ENCODE results near the gene ST14.
A peak's percentile ranks its signal among the peaks of the same experiment; 100 is the strongest.

ST14 gene

DNA sequence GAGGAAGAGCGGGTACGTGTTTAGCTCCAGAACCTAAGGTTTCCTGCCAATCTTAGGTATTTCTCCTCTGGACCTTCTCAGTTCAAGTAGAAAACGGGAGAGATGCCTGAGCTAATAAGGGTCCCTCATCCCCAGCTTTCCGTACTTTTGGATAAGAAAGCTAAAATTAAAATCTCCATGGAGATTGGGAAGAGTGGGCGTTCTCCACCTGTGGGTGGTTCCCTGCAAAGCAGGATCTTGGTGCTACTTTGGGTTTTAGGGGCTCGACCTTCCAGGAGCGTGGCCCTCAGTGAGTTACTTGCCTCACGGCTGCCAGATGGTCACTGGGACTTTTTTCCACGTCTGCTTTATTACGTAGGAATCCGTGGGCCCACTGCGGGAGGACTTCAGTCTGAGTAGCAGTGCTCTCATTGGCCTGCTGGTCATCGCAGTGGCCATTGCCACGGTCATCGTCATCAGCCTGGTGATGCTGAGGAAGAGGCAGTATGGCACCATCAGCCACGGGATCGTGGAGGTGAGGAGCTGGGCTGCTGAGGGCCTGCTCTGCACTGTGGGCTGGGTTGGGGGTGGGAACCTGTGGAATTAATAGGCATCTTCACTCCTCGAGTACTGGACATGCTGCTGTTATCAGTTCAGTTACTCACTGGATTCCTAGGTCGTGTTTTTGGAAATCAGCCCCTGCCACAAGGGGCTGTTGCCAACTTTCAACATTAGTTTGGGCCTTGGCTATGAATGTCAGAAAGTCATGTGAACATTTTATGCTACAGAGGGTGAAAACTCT lies 17.8 kb upstream of the ST14 start:
- Histone ChIP-seq H3K4me3 (ENCODE audit: low read length) (no peak overlapping the region), H3K36me3 (ENCODE audit: insufficient read depth, low read depth, low read length) (peaks cover 83% of the 10 kb centered on the region), H3K9ac (ENCODE audit: low read depth, low read length) (no peak overlapping the region), H3K27me3 (ENCODE audit: insufficient read depth, low read length) (no peaks in the 10 kb centered on the region), H3K27ac (ENCODE audit: low read length) (no peak overlapping the region), H3K9me3 (ENCODE audit: insufficient read depth, low read depth, low read length) (no peaks in the 10 kb centered on the region), H3K4me1 (ENCODE audit: insufficient read depth, low read length) (peaks cover 11% of the 10 kb centered on the region; the same call in 1 of the 2 replicates)

- H3K27ac ChIP-seq (ENCODE audit: low read length) = no peak overlapping the region
- H3K4me3 ChIP-seq (ENCODE audit: low read length) = no peak overlapping the region
- H3K9me3 ChIP-seq (ENCODE audit: insufficient read depth, low read depth, low read length) = no peaks in the 10 kb centered on the region
- peaks cover 68% of the 10 kb centered on the region for H3K36me3 ChIP-seq (ENCODE audit: insufficient read depth, low read depth, low read length)
- no peaks in the 10 kb centered on the region for H3K27me3 ChIP-seq (ENCODE audit: insufficient read depth, low read length)
- no peak overlapping the region for H3K9ac ChIP-seq (ENCODE audit: low read depth, low read length)
- peaks cover 13% of the 10 kb centered on the region; the same call in 1 of the 2 replicates for H3K4me1 ChIP-seq (ENCODE audit: insufficient read depth, low read length)
Observed at GRCh38 chr11:130144141-130144540, 15.4 kb upstream of the ST14 start.

GRCh38 chr11:130144861-130145281 lies 14.7 kb upstream of the ST14 start:
- Histone ChIP-seq H3K4me3 (ENCODE audit: low read length) (no peak overlapping the region), H3K36me3 (ENCODE audit: insufficient read depth, low read depth, low read length) (peaks cover 61% of the 10 kb centered on the region), H3K9me3 (ENCODE audit: insufficient read depth, low read depth, low read length) (no peaks in the 10 kb centered on the region), H3K27ac (ENCODE audit: low read length) (no peak overlapping the region), H3K4me1 (ENCODE audit: insufficient read depth, low read length) (peaks cover 13% of the 10 kb centered on the region; the same call in 1 of the 2 replicates), H3K9ac (ENCODE audit: low read depth, low read length) (no peak overlapping the region), H3K27me3 (ENCODE audit: insufficient read depth, low read length) (no peaks in the 10 kb centered on the region)

DNA sequence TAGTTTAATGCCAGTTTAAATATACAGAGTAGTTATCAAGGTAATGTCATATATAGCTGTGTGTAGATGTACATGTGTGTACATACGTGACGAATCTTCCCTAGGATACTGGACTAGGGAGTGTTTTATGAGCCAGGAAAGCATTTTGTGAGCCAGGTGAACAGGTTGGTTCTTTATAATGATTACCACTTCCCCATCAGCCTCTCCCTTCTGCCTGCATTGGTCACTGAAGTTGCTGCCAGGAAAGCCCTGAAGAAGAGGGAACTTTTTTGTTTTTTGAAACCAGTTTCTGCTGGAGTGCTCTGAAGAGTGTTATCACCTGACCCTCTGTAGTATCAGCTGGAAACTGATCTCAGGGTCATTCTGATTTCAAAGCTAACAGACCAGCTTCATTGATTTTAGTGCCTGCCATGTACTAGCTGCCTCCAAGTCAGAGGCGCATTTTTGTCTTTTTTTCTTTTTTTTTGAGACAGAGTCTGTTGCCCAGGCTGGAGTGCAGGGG lies 14.2 kb upstream of the ST14 start:
- Histone ChIP-seq H3K4me1 (ENCODE audit: insufficient read depth, low read length) (peaks cover 13% of the 10 kb centered on the region; the same call in 1 of the 2 replicates), H3K36me3 (ENCODE audit: insufficient read depth, low read depth, low read length) (peaks cover 56% of the 10 kb centered on the region), H3K27ac (ENCODE audit: low read length) (peak overlapping the region; percentile 35), H3K9ac (ENCODE audit: low read depth, low read length) (no peak overlapping the region), H3K4me3 (ENCODE audit: low read length) (no peak overlapping the region), H3K27me3 (ENCODE audit: insufficient read depth, low read length) (no peaks in the 10 kb centered on the region), H3K9me3 (ENCODE audit: insufficient read depth, low read depth, low read length) (no peaks in the 10 kb centered on the region)

DNA sequence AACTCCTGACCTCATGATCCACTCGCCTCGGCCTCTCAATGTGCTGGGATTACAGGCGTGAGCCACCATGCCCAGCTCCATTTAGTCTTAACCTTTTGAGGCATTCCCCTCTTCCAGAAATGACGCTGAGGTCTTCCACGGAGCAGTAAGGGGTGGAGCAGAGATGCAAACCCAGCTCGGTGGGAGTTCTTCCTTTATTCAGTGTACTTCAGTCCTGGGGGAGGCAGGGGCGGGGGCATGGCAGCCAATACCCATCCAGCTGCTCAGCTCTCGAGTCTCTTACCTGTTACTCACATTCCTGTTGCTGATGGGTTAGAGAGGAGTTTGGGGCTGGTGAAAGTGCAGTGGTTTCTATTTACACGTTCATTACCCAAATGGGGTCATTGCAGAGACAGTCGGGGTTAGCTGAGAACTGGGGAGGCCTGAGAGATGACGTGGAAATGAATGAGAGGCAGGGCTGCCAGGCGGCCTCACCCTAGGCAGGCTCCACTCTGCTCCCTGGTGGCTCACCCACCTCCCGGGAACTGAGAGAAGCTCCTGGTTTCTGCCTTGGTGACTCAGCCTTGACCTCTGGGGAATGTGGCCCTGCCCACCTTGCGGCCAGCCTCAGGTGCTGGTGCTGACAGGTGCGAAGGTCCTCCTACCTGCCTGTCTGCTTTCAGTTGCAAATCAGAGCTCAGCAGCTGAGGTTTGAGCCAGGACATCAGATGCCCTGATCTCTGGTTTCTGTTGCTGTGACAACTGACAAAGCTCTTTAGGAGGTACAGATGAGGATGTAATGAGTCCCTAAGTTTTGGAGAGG lies 13.4 kb upstream of the ST14 start:
- no peak overlapping the region; the same call in 1 of the 2 replicates for H3K9ac ChIP-seq (ENCODE audit: low read depth, low read length)
- H3K27ac ChIP-seq (ENCODE audit: low read length) = peak overlapping the region; percentile 35
- peaks cover 13% of the 10 kb centered on the region; the same call in 1 of the 2 replicates for H3K4me1 ChIP-seq (ENCODE audit: insufficient read depth, low read length)
- peaks cover 50% of the 10 kb centered on the region for H3K36me3 ChIP-seq (ENCODE audit: insufficient read depth, low read depth, low read length)
- H3K4me3 ChIP-seq (ENCODE audit: low read length) = peak overlapping the region; percentile 4; the same call in 1 of the 2 replicates
- no peaks in the 10 kb centered on the region for H3K27me3 ChIP-seq (ENCODE audit: insufficient read depth, low read length)
- H3K9me3 ChIP-seq (ENCODE audit: insufficient read depth, low read depth, low read length) = no peaks in the 10 kb centered on the region

- H3K36me3 ChIP-seq (ENCODE audit: insufficient read depth, low read depth, low read length) = peaks cover 43% of the 10 kb centered on the region
Observed at GRCh38 chr11:130146796-130147195, 12.8 kb upstream of the ST14 start.

DNA sequence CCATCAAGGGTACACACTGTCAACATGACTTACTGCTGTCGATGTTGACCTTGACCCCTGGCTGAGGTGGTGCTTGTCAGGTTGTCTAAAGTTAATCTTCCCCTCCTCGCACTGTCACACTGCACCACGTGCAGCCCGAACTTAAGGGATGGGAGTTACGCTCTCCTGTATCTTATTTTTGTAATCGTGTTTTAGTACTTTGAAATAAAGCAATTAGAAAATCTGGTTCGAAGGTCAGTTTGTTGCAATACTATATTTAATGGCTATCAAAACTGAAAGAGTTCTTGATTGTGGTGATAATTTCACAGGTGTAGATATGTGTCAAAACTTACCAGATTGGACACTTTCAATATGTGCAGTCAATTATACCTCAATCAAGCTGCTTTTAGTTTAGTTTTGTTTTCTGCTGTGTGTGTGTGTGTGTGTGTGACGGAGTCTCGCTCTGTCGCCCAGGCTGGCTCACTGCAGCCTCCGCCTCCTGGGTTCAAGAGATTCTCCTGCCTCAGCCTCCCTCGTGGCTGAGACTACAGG lies 10.7 kb upstream of the ST14 start:
- Histone ChIP-seq H3K27me3 (ENCODE audit: insufficient read depth, low read length) (no peaks in the 10 kb centered on the region), H3K4me1 (ENCODE audit: insufficient read depth, low read length) (peaks cover 13% of the 10 kb centered on the region; the same call in 1 of the 2 replicates)

More at GRCh38 chr11:130146796-130147195, 12.8 kb upstream of the ST14 start:
- Histone ChIP-seq H3K9me3 (ENCODE audit: insufficient read depth, low read depth, low read length) (no peaks in the 10 kb centered on the region), H3K4me3 (ENCODE audit: low read length) (no peak overlapping the region), H3K27me3 (ENCODE audit: insufficient read depth, low read length) (no peaks in the 10 kb centered on the region), H3K27ac (ENCODE audit: low read length) (no peak overlapping the region), H3K9ac (ENCODE audit: low read depth, low read length) (no peak overlapping the region), H3K4me1 (ENCODE audit: insufficient read depth, low read length) (peaks cover 13% of the 10 kb centered on the region; the same call in 1 of the 2 replicates)

DNA sequence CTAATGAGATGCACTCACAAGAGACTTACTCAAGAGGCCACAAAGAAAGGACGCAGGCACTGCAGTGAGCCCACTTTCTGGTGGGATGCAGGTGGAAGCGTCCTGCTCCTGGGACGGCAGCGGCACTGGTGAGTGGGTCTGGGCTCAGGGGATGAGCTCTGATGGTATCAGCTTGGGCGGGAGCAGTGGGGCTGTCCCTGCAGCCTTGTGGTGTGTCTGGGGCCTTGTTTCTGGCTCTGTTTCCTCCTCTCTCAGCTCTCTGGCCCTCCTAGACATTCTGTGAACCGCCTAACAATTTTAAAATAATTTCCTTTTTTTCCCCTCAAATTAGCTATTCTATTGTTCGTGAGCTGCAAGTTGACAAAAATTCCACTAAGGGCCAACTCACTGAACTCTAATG lies 8.8 kb upstream of the ST14 start:
- H3K27ac ChIP-seq (ENCODE audit: low read length) = no peak overlapping the region
- peaks cover 7% of the 10 kb centered on the region; the same call in 1 of the 2 replicates for H3K4me1 ChIP-seq (ENCODE audit: insufficient read depth, low read length)

More for the DNA sequence above, 10.7 kb upstream of the ST14 start:
- H3K4me3 ChIP-seq (ENCODE audit: low read length) = no peak overlapping the region
- H3K9ac ChIP-seq (ENCODE audit: low read depth, low read length) = no peak overlapping the region
- no peaks in the 10 kb centered on the region for H3K9me3 ChIP-seq (ENCODE audit: insufficient read depth, low read depth, low read length)
- H3K36me3 ChIP-seq (ENCODE audit: insufficient read depth, low read depth, low read length) = peaks cover 23% of the 10 kb centered on the region
- H3K27ac ChIP-seq (ENCODE audit: low read length) = no peak overlapping the region

GRCh38 chr11:130151196-130151595 lies 8.4 kb upstream of the ST14 start:
- peaks cover 4% of the 10 kb centered on the region; the same call in 1 of the 2 replicates for H3K4me1 ChIP-seq (ENCODE audit: insufficient read depth, low read length)
- H3K9ac ChIP-seq (ENCODE audit: low read depth, low read length) = no peak overlapping the region
- no peaks in the 10 kb centered on the region for H3K27me3 ChIP-seq (ENCODE audit: insufficient read depth, low read length)
- H3K4me3 ChIP-seq (ENCODE audit: low read length) = no peak overlapping the region
- H3K27ac ChIP-seq (ENCODE audit: low read length) = no peak overlapping the region
- peaks cover 6% of the 10 kb centered on the region; the same call in 1 of the 2 replicates for H3K36me3 ChIP-seq (ENCODE audit: insufficient read depth, low read depth, low read length)
- H3K9me3 ChIP-seq (ENCODE audit: insufficient read depth, low read depth, low read length) = no peaks in the 10 kb centered on the region

More for the DNA sequence above, 8.8 kb upstream of the ST14 start:
- Histone ChIP-seq H3K9ac (ENCODE audit: low read depth, low read length) (no peak overlapping the region), H3K27me3 (ENCODE audit: insufficient read depth, low read length) (no peaks in the 10 kb centered on the region), H3K36me3 (ENCODE audit: insufficient read depth, low read depth, low read length) (peaks cover 6% of the 10 kb centered on the region; the same call in 1 of the 2 replicates), H3K9me3 (ENCODE audit: insufficient read depth, low read depth, low read length) (no peaks in the 10 kb centered on the region), H3K4me3 (ENCODE audit: low read length) (no peak overlapping the region)

GRCh38 chr11:130156108-130157022 lies 3.2 kb upstream of the ST14 start:
- H3K4me1 ChIP-seq (ENCODE audit: insufficient read depth, low read length) = peaks cover 4% of the 10 kb centered on the region
- H3K27me3 ChIP-seq (ENCODE audit: insufficient read depth, low read length) = peaks cover 39% of the 10 kb centered on the region
- no peaks in the 10 kb centered on the region for H3K9me3 ChIP-seq (ENCODE audit: insufficient read depth, low read depth, low read length)
- no peak overlapping the region for H3K4me3 ChIP-seq (ENCODE audit: low read length)
- no peak overlapping the region for H3K27ac ChIP-seq (ENCODE audit: low read length)
- H3K9ac ChIP-seq (ENCODE audit: low read depth, low read length) = no peak overlapping the region; the same call in 1 of the 2 replicates
- no peaks in the 10 kb centered on the region for H3K36me3 ChIP-seq (ENCODE audit: insufficient read depth, low read depth, low read length)
